Calu3 (cell line): ENCODE data around the gene WWOX. TPM values are rescaled to one million over a fixed set of nuclear protein-coding genes. Genes with fewer than 3 reads are reported as not detected.

Experiments used
- BruUV-seq: library from RNA; stranded (reverse); fragments of 400-500 nt; replicated peaks from 2 replicates; lab custom pipeline; 2021; lab: Mats Ljungman, UMichigan
- CTCF ChIA-PET: fragments of 300-600 bp; sonication (Branson Sonifier 250); formaldehyde crosslinking; loops from one replicate; lab custom pipeline; 2022; ENCODE audit warnings: antibody characterized with exemption; lab: Charles Lee
- DNase-seq: peaks from one replicate; pipeline ENCODE4 v3.0.0; 2022
- H3K27ac Mint-ChIP-seq: one replicate; pipeline ENCODE4 v1.8.0; 2022; ENCODE audit warnings: mixed read lengths; ENCODE audit not compliant: unreplicated experiment
- H3K27me3 Mint-ChIP-seq: one replicate; pipeline ENCODE4 v1.8.0; 2022; ENCODE audit warnings: mixed read lengths; ENCODE audit not compliant: unreplicated experiment
- H3K36me3 Mint-ChIP-seq: one replicate; pipeline ENCODE4 v1.8.0; 2022; ENCODE audit warnings: mild to moderate bottlenecking, moderate library complexity, mixed read lengths; ENCODE audit not compliant: insufficient read depth, unreplicated experiment
- H3K4me1 Mint-ChIP-seq: one replicate; pipeline ENCODE4 v1.8.0; 2022; ENCODE audit warnings: mild to moderate bottlenecking, low read depth, mixed read lengths; ENCODE audit not compliant: unreplicated experiment
- H3K4me3 Mint-ChIP-seq: one replicate; pipeline ENCODE4 v1.8.0; 2022; ENCODE audit warnings: mild to moderate bottlenecking, low read depth, moderate library complexity, mixed read lengths; ENCODE audit not compliant: unreplicated experiment
- H3K9me3 Mint-ChIP-seq: one replicate; pipeline ENCODE4 v1.8.0; 2022; ENCODE audit warnings: low read depth, mixed read lengths; ENCODE audit not compliant: unreplicated experiment
- intact Hi-C: fragments of 100-400 bp; cut with micrococcal nuclease; formaldehyde crosslinking; loops from one replicate; pipeline ENCODE4 v1.10.0; 2022; ENCODE audit not compliant: unreplicated experiment
- total RNA-seq: library from RNA; stranded (reverse); gene quantifications from 2 replicates; pipeline ENCODE4 v1.2.3, GENCODE V29; 2022
- TF ChIP-seq, protein P1 (sequence below): fragments of 200-600 bp; IDR thresholded peaks from one replicate; pipeline ENCODE4 v1.8.0; 2022; ENCODE audit warnings: antibody characterized with exemption; ENCODE audit not compliant: unreplicated experiment

The WWOX gene
- total RNA-seq, 1 experiment from 2014 or later = 33.5 TPM

DNA sequence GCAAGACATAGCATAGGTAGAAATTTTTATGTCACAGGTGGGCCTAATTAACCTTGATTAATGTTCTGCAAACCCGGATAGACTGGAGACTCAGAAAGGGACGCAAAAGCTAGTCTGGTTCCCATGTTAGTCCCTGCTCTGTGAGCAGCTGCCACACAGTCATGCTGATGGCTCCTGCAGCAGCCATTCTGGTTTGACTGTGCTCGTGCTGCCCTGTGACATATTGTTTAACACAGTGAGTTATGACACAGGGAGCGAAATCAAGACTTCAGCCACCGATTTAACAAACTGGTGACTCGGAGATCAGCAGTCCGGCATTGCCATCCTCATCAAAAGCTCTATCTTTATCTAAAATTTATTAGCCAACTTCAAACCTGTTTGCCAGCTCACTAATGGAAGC, 169.8 kb downstream of the WWOX start:
- CTCF ChIA-PET = no interaction called here
- Mint-ChIP-seq H3K27ac (no peak overlapping the region), H3K9me3 (peaks cover 4% of the 10 kb centered on the region), H3K4me1 (no peaks in the 10 kb centered on the region), H3K36me3 (no peaks in the 10 kb centered on the region), H3K27me3 (no peaks in the 10 kb centered on the region), H3K4me3 (no peak overlapping the region)
- no peak for DNase-seq
- BruUV-seq = no TSS peak
- TF ChIP-seq, protein P1, sequence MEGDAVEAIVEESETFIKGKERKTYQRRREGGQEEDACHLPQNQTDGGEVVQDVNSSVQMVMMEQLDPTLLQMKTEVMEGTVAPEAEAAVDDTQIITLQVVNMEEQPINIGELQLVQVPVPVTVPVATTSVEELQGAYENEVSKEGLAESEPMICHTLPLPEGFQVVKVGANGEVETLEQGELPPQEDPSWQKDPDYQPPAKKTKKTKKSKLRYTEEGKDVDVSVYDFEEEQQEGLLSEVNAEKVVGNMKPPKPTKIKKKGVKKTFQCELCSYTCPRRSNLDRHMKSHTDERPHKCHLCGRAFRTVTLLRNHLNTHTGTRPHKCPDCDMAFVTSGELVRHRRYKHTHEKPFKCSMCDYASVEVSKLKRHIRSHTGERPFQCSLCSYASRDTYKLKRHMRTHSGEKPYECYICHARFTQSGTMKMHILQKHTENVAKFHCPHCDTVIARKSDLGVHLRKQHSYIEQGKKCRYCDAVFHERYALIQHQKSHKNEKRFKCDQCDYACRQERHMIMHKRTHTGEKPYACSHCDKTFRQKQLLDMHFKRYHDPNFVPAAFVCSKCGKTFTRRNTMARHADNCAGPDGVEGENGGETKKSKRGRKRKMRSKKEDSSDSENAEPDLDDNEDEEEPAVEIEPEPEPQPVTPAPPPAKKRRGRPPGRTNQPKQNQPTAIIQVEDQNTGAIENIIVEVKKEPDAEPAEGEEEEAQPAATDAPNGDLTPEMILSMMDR = no peak
- intact Hi-C loops = no loop called here

DNA sequence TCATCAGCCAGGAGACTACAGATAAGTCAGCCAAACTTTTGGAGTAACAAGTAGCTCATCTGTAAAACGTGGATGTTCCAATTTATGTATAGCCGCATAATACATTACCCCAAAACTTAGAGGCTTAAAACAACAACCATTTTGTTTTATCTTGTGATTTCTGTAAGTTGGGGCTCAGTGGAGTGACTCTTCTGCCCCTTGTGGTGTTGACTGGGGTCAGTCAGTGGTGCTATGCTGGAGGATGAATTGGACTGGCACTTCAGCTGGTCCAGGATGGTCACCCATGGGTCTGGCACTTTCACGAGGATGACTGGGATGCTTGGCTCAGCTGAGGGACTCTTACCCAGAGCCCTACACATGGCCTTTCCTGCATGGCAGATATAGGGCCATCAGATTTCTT, 172.5 kb downstream of the WWOX start:
- intact Hi-C loops = no loop called here
- DNase-seq = no peak
- Mint-ChIP-seq H3K4me3 (no peak overlapping the region), H3K36me3 (no peaks in the 10 kb centered on the region), H3K27me3 (no peaks in the 10 kb centered on the region), H3K27ac (no peak overlapping the region), H3K9me3 (peaks cover 4% of the 10 kb centered on the region), H3K4me1 (no peaks in the 10 kb centered on the region)
- no TSS peak for BruUV-seq
- CTCF ChIA-PET = no interaction called here
- TF ChIP-seq, protein P1 = no peak

DNA sequence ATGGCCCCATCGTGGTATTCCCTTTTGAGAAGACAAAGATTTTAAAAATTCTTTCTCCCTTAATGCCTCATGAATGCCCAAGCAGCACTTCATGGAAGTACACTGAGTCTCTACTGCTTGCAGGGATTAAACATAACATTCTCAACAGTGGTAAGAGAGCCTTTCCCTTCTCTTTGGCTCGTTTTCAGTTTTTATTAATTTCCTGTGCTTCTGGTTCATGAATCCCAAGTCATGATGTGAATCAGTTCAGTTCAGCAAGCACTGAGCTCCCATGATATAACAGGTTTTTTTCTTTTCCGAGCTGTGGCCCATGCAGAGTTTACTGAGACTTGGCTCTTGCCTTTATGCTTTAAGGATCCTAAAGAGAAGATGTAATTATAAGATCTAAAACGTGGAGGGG, 175.3 kb downstream of the WWOX start:
- no peaks in the 10 kb centered on the region for H3K36me3 Mint-ChIP-seq
- intact Hi-C loops = no loop called here
- DNase-seq = no peak
- H3K27ac Mint-ChIP-seq = no peak overlapping the region
- H3K9me3 Mint-ChIP-seq = peaks cover 4% of the 10 kb centered on the region
- no TSS peak for BruUV-seq
- TF ChIP-seq, protein P1 = no peak
- CTCF ChIA-PET = no interaction called here
- H3K27me3 Mint-ChIP-seq = no peaks in the 10 kb centered on the region
- H3K4me3 Mint-ChIP-seq = no peak overlapping the region
- no peaks in the 10 kb centered on the region for H3K4me1 Mint-ChIP-seq

DNA sequence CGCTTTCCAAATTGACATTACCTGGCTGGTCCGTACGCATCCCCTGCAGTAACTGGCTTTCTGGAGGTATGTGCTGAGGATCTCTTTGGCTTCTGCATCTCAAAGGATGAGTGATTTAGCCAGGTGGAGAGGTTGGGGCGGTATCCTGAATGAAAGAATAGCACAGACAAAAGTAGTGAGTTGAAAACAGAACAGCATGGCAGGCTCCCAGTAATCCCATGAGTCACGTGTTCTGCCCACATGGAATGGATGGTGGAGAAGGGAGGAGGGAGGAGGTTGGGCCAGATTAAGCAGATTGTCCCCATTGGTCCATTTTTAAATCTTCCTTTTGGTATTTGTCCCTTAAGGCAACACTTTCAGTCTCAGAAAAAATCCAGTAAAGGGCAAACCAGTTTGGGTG, 176.0 kb downstream of the WWOX start:
- no peak overlapping the region for H3K27ac Mint-ChIP-seq
- H3K27me3 Mint-ChIP-seq = no peaks in the 10 kb centered on the region
- no peaks in the 10 kb centered on the region for H3K4me1 Mint-ChIP-seq
- H3K36me3 Mint-ChIP-seq = no peaks in the 10 kb centered on the region
- CTCF ChIA-PET = no interaction called here
- DNase-seq = no peak
- TF ChIP-seq, protein P1 = no peak
- BruUV-seq = no TSS peak
- H3K4me3 Mint-ChIP-seq = no peak overlapping the region
- intact Hi-C loops = no loop called here
- H3K9me3 Mint-ChIP-seq = peaks cover 4% of the 10 kb centered on the region
